ENCODE results near the gene EPB41L4A. TPM values are rescaled to one million over a fixed set of nuclear protein-coding genes. Genes with fewer than 3 reads are reported as not detected.

EPB41L4A gene
- total and polyA plus RNA-seq, 2 donors from 2014 or later: 10.2 to 39.0 TPM

GRCh38 chr5:112122353-112122752, 296.7 kb downstream of the EPB41L4A start:
- intact Hi-C loops (cut with DNase I): no loop called here
- no peak for FAIRE-seq
- no peaks in the 10 kb centered on the region for H3K36me3 ChIP-seq (ENCODE audit: control insufficient read depth in 2 of 3, insufficient read depth in 3 of 3, low read length in 3 of 3)

GRCh38 chr5:112121258-112121657, 297.8 kb downstream of the EPB41L4A start:
- Histone ChIP-seq H3K9ac (ENCODE audit: low read length in 3 of 3) (no peak overlapping the region), H3K36me3 (ENCODE audit: control insufficient read depth in 2 of 3, insufficient read depth in 3 of 3, low read length in 3 of 3) (no peaks in the 10 kb centered on the region), H3K9me3 (ENCODE audit: control insufficient read depth in 2 of 3, insufficient read depth in 1 of 3, low read length in 3 of 3) (no peaks in the 10 kb centered on the region), H3K4me1 (ENCODE audit: control insufficient read depth in 2 of 3, insufficient read depth in 2 of 3, low read depth in 1 of 3, low read length in 3 of 3) (no peaks in the 10 kb centered on the region), H3K4me3 (ENCODE audit: low read length in 3 of 3) (no peak overlapping the region), H3K27ac (ENCODE audit: low read depth in 2 of 2, low read length in 2 of 2) (no peak overlapping the region), H3K27me3 (ENCODE audit: control insufficient read depth, insufficient read depth, low read length) (no peaks in the 10 kb centered on the region)
- intact Hi-C loops (cut with DNase I): no loop called here
- no peak for TF ChIP-seq CTCF (IDR thresholded peaks at IDR 0.05; ENCODE audit: borderline replicate concordance, extremely low read depth, insufficient read depth)
- FAIRE-seq (no peak), DNase-seq (no peak)

More at GRCh38 chr5:112122353-112122752, 296.7 kb downstream of the EPB41L4A start:
- Histone ChIP-seq H3K27me3 (ENCODE audit: control insufficient read depth, insufficient read depth, low read length) (no peaks in the 10 kb centered on the region), H3K27ac (ENCODE audit: low read depth in 2 of 2, low read length in 2 of 2) (no peak overlapping the region), H3K4me3 (ENCODE audit: low read length in 3 of 3) (no peak overlapping the region), H3K4me1 (ENCODE audit: control insufficient read depth in 2 of 3, insufficient read depth in 2 of 3, low read depth in 1 of 3, low read length in 3 of 3) (no peaks in the 10 kb centered on the region), H3K9ac (ENCODE audit: low read length in 3 of 3) (no peak overlapping the region), H3K9me3 (ENCODE audit: control insufficient read depth in 2 of 3, insufficient read depth in 1 of 3, low read length in 3 of 3) (no peaks in the 10 kb centered on the region)
- no peak for DNase-seq
- TF ChIP-seq CTCF (IDR thresholded peaks at IDR 0.05; ENCODE audit: borderline replicate concordance, extremely low read depth, insufficient read depth): no peak

GRCh38 chr5:112119969-112120368, 299.1 kb downstream of the EPB41L4A start:
- Histone ChIP-seq H3K27ac (ENCODE audit: low read depth in 2 of 2, low read length in 2 of 2) (no peak overlapping the region), H3K9me3 (ENCODE audit: control insufficient read depth in 2 of 3, insufficient read depth in 1 of 3, low read length in 3 of 3) (no peaks in the 10 kb centered on the region), H3K36me3 (ENCODE audit: control insufficient read depth in 2 of 3, insufficient read depth in 3 of 3, low read length in 3 of 3) (no peaks in the 10 kb centered on the region), H3K4me3 (ENCODE audit: low read length in 3 of 3) (no peak overlapping the region), H3K4me1 (ENCODE audit: control insufficient read depth in 2 of 3, insufficient read depth in 2 of 3, low read depth in 1 of 3, low read length in 3 of 3) (no peaks in the 10 kb centered on the region), H3K27me3 (ENCODE audit: control insufficient read depth, insufficient read depth, low read length) (no peaks in the 10 kb centered on the region), H3K9ac (ENCODE audit: low read length in 3 of 3) (no peak overlapping the region)
- DNase-seq (no peak), FAIRE-seq (no peak)
- no peak for TF ChIP-seq CTCF (IDR thresholded peaks at IDR 0.05; ENCODE audit: borderline replicate concordance, extremely low read depth, insufficient read depth)
- intact Hi-C loops (cut with DNase I): no loop called here

GRCh38 chr5:112119508-112119907, 299.6 kb downstream of the EPB41L4A start:
- H3K4me3 ChIP-seq (ENCODE audit: low read length in 3 of 3): no peak overlapping the region
- TF ChIP-seq CTCF (IDR thresholded peaks at IDR 0.05; ENCODE audit: borderline replicate concordance, extremely low read depth, insufficient read depth): no peak
- H3K9ac ChIP-seq (ENCODE audit: low read length in 3 of 3): no peak overlapping the region
- DNase-seq (no peak), FAIRE-seq (no peak)
- no peaks in the 10 kb centered on the region for H3K4me1 ChIP-seq (ENCODE audit: control insufficient read depth in 2 of 3, insufficient read depth in 2 of 3, low read depth in 1 of 3, low read length in 3 of 3)
- no peaks in the 10 kb centered on the region for H3K9me3 ChIP-seq (ENCODE audit: control insufficient read depth in 2 of 3, insufficient read depth in 1 of 3, low read length in 3 of 3)
- H3K27me3 ChIP-seq (ENCODE audit: control insufficient read depth, insufficient read depth, low read length): no peaks in the 10 kb centered on the region
- no peaks in the 10 kb centered on the region for H3K36me3 ChIP-seq (ENCODE audit: control insufficient read depth in 2 of 3, insufficient read depth in 3 of 3, low read length in 3 of 3)
- H3K27ac ChIP-seq (ENCODE audit: low read depth in 2 of 2, low read length in 2 of 2): no peak overlapping the region
- intact Hi-C loops (cut with DNase I): no loop called here
